DMS153 (cell line): Measurements from ENCODE around the gene CLDN15.
"Not testable (repeated sequence)": the region's sequence is repeated elsewhere in the genome, so short reads cannot be mapped to it uniquely, and the experiment has no call there.

ENCODE experiments used
- DNase-seq: peaks from one replicate; lab custom pipeline; 2025; lab: John Stamatoyannopoulos, UW

Gene CLDN15

DNA sequence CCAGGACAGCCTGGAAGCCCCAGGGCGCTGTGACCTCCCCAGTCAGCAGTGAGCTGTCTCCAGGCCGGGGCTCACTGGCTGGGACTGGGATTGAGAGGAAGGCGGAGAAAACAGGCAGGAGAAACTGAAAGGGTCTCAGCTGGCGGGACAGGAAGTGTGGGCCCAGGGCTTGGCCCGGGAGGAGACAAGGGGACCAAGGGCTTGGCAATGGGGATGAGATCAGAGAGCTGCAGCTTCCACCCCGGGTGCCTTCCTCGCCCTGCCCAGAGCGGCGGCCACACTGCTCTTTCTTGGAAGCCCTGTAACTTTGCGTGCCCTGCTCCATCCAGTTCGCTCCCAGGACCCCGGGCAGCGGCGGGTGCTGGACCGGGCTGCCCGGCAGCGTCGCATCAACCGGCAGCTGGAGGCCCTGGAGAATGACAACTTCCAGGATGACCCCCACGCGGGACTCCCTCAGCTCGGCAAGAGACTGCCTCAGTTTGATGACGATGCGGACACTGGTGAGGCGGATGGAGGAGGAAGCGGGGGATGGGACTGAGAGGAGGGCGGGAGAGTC, 15.2 kb downstream of the CLDN15 start:
- DNase-seq = no peak

DNA sequence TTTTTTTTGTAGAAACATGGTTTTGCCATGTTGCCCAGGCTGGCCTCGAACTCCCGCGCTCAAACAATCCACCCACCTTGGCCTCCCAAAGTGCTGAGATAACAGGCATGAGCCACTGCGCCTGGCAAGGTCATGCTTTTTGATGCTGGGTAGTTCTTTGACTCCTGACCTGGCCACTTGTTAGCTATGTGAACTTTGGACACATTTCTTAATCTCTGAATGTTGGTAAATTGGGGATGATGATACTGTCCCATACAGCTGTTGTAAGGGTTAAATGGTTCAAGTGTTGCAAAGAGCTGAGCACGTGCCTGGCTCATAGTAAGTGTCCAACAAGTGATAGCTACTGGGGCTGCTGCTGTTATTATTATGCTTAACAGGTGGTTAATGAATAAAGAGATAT, 17.3 kb downstream of the CLDN15 start:
- no peak for DNase-seq

DNA sequence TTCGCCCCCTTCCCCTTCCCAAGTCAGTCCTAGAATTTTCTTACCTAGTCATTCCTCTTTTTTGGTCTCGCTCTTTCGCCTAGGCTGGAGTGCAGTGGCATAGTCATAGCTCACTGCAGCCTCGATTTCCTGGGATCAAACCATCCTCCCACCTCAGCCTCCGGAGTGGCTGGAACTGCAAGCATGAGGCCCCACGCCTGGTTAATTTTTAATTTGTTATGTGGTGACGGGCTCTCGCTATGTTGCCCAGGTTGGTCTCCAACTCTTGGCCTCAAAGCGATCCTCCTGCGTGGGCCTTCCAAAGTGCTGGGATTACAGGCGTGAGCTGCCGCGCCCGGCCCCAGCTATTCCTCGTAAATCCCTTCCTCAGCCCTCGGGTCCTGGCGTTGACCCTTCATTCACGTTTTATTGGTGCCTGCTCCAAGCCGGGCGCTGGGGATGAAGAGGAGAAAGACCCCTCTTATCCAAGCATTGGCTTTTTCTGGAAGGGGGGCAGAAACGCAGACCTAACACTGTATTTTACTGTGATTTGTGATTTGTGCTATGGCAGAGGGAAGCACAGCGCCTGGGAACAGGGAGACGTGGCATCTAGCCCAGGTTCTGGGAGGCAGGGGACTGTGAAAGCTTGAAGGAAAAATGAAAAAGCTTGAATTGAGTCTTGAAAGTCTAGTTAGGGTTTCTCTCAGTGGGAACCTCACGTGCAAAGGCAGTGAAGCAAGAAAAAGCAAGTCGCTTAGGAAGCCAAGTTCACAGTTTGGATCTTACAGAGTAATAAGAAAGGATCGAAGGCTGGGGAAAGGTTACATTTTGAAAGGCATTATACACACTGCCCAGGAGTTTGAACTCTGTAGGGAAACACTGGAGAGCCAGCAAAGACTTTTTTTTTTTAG, 19.1 kb downstream of the CLDN15 start:
- no peak for DNase-seq

DNA sequence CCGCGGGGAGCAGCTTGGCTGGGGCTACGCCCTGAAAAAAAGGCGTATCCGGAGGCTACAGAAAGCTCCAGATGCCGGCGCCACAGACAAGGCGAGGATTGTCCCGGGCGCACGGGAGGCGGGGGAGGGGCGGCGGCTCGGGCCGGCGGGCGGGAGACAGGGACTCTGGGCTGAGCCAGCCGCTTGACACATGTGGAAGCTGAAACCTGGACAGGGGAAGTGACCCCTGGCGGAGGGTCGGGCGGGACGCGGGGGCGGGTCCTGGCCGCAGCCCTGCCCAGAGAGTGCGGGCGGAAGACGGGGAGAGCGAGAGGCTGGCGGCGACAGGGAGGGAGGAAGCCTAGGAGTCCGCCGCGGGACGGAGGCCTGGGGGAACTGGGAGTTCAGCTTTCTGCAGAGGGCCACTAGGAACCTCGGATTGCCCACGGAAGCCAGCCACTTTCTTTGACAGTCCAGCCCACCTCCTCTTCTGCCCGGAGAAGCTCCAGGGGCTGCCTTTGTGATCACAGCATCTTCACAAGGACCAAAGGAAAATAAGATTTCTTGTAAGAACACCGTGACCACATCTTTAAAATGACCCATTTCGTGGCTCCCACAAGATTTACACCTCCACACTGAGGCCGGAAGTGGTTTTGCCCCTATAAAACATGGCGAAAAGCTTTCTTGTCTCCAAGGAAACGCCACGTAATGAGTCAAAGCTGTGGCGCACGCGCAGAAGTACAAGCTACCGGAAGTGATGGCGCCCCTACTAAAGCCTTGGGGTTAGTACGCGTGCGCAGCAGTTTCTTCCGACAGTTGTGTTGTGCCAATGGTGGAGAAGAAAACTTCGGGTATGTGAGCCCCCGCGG, 20.0 kb downstream of the CLDN15 start, which contains the start of the genes PLOD3 and ZNHIT1:
PLOD3 (minus strand) TSS at position 194 of the 848 bp plus-strand sequence. CDS start 307 bp downstream, outside the sequence.
ZNHIT1 (plus strand) TSS at position 778 of the 848 bp plus-strand sequence; CDS start at position 809, 31 bp downstream.
- DNase-seq = peak; percentile 95

DNA sequence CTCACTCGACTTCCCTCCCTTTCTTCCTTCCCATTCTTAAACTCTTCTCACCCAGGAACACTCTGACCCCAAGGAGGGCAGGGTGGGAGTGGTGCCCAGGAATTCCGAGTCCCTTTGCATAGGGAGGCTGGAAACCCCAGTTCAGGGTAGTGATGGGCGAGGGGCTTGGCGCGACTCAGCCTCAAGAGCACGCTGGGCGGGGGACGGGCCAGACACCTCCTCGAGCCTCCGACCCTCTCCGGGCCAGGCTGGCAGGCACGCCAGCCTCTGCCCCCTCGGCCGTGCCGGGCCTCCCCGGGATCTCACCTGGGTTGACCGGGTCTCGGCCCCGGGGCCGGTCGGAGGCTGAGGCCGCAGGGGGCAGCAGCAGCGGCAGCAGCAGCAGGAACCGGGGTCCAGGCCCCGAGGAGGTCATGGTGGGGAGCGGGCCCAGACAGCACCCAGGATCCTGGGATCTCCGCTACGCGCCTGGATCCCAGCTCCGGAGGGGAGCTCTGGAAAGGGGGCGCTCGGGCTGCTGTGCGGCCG, 20.7 kb downstream of the CLDN15 start:
- no peak for DNase-seq

DNA sequence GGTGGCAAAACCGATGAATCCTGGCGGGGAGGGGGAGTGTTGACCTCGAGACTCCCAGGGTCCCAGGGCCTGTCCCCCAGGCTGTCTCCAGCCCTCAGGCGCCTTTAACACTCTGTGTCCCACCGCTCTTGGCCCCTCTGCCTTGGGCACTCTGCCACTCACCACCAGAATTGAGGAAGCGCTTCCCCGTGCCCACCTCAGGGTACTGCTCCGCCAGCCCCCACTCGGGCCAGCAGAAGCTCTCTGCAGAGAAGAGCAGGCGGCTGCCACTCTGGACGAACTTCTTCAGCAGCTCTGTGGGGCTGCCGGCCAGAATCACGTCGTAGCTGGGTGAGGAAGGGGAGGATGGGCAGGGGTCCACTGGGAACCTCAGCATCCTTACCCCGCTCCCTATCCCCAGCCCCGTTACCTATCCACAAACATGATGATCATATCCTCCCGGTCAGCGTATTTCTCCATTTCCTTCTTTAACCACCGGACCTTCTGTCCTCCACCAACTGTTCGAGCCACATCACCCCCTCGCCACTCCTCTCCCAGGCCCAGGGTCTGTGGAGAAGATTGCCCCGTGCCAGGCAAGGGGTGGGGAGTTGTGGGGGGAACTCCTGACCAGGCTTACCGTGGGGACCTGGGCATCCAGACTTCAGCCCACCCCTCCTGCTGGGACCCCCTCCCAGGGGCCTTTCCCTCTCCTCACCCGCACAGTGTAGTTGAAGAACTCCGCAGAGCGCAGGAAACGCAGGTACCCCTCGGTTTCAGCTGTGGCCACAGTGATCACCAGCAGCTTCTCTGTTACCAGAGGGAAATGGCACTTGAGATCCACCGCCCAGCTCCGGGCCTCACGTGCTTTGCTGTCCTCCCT, 21.4 kb downstream of the CLDN15 start:
- no peak for DNase-seq

DNA sequence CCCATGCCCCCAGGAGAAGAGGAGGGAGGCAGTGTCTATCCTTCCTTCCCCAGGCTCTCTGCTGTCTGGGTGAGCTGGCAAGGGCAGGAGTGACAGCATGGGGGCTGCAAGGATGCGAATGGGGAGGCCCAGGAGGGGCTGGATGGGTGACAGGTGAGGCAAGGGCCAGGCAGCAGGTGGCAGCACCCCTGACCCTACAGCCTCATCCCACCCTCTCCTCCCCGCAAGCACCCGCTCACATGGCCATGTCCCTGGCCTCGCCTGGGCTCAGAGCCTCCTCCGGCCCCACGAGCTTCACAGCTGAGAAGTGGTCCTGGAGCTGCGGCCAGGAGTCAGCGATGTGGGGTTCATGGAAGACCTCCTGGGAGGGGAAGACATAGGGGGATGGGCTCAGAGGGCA, 25.6 kb downstream of the CLDN15 start:
- no peak for DNase-seq

DNA sequence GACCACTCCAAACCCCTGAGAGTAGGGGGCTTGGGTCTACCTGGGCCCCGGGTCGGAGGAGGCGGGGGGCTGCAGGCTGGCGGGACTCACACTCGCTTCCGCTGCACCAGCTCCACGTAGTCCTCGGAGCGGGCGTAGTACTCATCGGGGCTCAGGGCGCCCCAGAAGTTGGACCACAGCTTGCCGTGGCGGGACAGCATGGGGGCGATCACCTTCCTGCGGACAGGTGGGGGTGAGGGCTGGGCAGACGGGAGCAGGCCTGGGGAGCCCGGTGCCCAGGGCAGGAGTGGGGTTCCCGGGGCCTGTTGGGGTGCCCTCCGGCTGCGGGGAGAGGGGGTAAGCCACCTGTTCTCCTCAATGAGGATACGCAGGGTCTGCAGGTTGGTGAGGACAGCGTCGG, 26.1 kb downstream of the CLDN15 start:
- no peak for DNase-seq

DNA sequence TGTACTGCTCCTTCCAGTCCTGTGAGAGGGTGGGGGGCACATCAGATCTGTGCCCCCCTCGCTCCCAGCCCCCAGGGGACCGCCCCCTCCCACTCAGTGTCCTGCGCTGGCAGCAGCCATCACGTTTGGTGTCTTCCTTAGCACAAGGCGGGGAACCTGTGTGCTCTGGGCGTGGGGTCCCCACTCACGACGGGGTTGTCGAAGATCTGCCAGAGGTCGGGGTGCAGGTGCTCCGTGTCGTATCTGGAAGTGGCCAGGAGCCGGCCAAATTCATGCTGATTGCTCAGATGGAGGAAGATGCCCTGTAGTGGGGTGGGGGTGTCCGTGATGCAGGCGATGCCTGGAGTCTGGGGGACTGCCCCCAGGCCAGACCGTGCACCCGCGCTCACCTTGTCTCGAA, 27.5 kb downstream of the CLDN15 start:
- no peak for DNase-seq

DNA sequence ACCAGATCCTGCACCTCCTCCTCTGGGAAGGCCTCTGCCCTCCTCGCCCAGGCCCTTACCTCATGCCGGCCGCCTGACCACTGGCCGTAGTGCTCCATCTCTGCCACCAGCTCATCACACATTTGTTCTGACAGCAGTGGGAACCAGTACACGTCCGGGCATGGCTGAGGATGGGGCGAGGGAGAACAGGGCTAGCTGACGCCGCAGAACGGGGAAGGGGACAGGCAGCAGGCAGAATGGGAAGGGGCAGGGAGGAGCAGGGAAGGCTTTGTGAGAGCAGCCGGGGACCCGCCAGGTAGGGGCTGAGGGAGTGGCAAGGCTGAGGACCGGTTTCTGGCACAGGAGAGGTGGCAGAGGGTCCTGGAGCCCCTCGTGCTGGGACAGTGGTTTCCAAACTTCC, 28.8 kb downstream of the CLDN15 start:
- DNase-seq = no peak

DNA sequence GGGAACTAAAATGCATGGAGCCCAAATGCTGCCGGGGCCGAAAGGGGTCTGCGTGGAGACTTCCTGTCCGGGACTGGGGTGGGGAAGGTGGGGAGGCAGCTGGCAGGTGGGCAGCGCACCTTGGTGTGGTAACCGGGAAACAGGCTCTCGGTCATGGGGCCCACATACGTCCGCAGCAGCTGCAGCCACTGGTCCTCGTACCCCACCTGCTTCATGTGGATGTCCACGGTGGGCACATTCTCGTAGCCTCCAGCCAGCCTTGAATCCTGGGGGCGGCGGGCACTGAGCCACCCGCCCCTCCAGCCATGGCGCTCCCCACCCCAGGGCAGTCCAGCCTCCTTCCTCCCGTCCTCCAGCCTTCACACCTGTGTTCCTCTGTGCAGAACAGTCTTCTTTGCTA, 30.1 kb downstream of the CLDN15 start:
- no peak for DNase-seq

DNA sequence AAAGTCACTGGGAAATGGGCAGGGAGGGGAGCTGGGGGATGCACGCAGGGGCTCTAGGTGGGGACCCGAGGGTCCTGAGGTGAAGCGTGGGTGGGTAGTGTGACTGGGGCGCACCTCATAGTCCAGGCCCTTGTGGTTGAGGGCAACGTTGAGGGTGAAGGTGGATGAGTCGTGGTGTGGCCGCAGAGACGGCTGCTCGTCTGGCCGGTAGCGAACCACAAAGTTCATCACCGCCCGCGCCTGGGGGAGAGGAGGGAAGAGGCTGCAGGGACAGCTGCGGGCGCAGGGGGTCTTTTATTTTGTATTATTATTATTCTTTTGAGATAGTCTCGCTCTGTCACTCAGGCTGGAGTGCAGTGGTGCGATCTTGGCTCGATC, 30.9 kb downstream of the CLDN15 start:
- DNase-seq = no peak

DNA sequence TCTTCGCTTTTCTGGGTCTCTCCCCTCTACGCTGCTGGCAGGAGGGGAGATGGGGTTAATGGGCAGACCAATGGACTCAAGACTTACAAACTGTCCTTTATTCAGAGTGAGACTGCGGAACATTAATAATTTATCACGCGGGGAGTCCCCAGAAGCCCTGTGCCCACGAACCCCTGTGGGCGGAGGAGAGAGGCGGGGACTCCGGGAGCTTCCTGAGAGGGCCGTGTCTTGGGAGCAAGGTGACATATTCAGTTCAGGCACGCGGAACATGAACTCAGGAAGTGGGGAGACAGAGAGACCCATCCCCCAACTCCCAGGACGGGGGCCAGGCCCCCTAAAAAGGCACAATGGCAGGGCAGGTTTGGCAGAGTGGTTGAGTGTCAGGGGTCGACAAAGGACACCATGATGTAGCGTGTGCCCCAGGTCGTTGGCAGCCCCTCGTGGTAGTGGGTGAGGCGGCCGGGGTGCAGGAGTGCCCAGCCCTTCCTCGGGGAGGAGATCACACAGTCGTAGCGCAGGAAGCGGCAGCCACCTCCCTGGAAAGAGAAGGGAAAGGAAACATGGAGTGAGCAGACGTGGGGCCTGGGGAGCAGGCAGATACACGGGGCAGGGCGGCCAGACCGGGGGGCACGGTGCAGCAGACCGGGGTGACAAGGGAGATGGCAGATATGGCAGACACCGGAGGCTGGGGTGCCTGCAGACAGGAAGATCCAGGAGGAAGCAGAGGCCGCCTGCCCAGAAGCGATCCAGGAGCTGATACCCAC, 31.5 kb downstream of the CLDN15 start:
- DNase-seq = no peak

DNA sequence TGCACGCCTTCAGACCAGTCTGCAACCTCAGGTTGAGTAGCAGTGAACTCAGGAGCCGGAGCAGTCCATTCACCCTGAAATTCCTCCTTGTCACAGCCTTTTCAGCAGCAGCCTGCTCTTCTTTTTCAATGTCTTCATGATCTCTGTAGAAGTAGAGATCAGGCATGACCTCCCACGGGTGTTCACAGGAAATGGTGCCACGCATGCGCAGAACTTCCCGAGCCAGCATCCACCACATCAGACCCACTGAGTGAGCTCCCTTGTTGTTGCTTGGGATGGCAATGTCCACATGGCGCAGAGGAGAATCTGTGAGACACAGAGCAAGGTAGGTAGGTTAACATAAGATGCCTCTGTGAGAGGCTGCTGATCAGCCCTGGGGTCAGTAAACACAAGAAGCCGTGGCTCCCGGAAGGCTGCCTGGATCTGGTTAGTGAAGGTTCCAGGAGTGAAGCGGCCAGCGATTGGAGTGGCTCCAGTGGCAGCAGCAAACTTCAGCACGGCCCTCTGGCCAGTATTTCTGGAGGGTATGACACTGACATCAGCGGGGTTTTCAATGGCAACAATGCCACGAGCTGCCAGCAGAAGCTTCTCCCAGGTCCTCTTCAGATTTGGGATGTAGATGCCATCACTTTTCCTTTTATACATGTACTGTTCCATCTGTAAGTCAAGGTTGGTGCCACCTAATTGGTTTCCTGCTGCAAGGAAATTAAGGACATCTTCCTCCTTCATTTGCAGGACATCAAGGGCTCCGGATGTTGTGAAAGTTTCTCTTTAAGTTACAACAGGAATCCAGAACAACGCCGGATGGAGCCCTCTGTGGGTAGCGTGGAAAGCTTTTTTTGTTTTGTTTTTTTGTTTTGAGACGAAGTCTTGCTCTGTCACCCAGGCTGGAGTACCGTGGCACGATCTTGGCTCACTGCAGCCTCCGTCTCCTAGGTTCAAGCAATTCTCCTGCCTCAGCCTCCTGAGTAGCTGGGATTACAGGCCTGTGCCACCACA, 33.6 kb downstream of the CLDN15 start:
- DNase-seq = not testable (repeated sequence)

DNA sequence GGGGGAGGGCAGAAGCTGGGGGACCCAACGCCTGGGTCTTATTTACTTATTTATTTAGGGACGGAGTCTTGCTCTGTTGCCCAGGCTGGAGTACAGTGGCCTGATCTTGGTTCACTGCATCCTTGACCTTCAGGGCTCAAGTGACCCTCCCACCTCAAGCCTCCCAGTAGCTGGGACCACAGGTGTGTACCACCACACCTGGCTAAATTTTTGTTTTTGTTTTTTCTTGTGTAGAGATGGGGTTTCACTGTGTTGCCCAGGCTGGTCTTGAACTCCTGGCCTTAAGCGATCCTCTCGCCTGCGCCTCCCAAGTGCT, 35.0 kb downstream of the CLDN15 start:
- no peak for DNase-seq

DNA sequence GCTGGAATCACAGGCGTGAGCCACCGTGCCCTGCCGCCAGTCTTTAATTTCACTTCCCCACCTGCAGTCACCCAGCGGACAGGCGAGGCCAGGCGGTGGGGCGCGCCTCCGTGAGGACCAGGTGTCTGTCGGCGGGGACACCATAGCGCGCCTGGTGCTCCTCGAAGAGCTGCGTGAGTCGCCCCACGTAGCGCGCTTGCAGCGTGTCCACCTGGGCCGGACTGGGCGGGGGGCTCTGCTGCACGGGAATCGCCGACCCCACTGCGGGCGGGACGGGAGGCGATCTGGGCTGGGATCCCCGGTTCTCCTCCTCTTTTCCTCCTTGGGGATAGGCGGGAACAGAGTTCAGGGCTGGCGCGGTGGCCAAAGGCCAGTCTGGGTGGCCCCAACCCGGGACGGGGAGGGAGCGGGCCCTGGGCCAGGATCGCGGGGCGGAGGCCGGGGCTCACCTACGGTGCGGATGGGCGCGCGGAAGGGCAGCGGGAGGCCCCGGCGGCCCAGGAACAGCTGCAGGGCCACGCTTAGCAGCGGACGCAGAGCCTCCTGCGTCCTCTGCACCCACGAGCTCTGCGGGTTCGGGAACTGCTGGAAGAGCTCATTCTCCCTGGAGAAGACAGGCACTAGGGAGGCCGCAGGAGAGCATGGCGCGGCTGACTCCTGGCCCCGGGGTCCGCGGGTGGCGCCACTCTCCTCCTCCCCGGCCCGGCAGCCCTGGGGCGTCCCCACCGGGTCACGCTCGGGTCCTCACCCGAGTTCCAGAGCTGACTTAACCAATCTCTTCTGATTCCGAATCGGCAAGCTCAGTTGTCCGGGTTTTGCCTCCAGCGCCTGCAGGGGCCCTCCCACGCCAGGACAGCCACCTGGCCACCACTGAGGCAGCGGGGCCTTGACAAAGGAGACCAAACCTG, 35.7 kb downstream of the CLDN15 start:
- DNase-seq = no peak

DNA sequence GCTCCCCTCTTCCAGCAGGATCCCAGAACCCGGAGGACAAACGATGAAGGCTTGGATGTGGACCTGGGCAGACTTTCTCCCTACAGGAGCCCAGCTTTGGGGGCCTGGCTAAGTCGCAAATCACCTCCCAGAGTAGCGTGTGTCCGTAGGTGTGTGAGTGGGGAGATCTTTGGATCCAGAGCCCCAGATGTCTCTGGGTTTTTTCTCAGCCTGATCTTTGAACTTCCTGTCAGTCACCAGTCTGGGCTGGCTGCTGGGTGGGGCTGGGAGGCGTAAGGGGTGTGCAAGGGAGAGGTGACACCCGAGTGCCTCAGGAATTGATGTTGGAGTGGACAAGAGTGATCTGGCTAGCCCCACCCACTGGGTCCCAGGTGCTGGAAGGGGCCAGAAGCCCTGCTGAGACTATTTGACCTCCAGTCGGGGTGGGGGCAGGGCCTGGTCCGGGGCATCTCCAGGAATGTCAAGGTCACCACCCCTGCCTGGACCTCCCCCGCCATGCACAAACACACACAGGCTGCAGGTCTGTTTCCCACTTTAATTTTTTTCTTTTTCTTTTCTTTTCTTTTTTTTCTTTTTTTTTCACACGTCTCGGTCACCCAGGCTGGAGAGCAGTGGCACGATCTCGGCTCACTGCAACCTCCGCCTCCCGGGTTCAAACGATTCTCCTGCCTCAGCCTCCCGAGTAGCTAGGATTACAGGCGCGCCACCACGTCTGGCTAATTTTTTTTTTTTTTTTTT, 36.6 kb downstream of the CLDN15 start, which contains the start of gene MOGAT3:
MOGAT3 (minus strand) TSS at position 175 of the 738 bp plus-strand sequence. CDS start 182 bp downstream, outside the sequence.
- DNase-seq = no peak

DNA sequence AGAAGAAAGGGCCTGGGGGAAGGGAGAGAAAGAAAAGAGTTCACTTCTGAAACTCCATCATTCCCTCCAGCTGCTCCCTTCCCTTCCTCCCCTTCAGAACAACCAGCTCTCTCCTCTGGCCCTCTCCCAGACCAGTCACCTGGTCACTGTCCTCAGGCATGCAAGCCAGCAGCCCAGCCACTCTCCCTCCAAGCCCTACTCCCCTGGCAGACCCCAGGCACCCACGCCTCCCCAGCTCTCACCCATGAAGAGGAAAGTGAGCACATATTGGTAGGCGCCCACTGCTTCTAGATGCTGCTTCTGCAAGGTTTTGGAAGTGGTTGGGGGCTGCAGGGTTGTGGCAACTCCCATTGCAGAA, 37.1 kb downstream of the CLDN15 start:
- DNase-seq = no peak
